GM18511 (cell line): ENCODE measurements around the gene CLDN19.

ENCODE experiments used
- ATAC-seq: cut with Tn5 transposase; IDR thresholded peaks from one replicate; pipeline ENCODE4 v1.9.1; 2021; ENCODE audit warnings: mild to moderate bottlenecking, moderate library complexity; ENCODE audit not compliant: unreplicated experiment

CLDN19 gene

GRCh38 chr1:42739753-42740700 lies at the start of gene CLDN19:
Gene CLDN19 (minus strand): TSS chr1:42740236. CDS start chr1:42740063, 173 bp downstream.
- ATAC-seq, result no peak

DNA sequence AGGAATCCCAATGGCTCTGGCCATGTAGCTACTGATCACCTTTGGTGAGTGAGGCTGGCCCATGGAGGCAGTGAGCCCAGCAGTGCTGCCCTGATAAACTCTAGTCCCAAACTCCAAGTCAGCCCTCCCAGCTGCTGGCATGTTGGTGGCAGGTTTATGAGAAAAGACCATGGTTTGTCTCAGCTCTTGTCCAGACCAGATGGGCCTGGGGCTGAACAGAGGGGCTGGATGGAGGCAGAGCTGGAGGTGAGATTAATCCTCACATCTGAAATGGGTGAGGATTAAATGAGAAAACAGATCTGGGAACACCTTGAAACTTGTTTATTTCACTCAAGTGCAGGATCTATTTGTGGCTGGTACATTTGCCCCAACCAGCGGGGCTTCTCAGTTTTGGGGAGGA lies 48.0 kb upstream of the CLDN19 start:
- ATAC-seq, result no peak

DNA sequence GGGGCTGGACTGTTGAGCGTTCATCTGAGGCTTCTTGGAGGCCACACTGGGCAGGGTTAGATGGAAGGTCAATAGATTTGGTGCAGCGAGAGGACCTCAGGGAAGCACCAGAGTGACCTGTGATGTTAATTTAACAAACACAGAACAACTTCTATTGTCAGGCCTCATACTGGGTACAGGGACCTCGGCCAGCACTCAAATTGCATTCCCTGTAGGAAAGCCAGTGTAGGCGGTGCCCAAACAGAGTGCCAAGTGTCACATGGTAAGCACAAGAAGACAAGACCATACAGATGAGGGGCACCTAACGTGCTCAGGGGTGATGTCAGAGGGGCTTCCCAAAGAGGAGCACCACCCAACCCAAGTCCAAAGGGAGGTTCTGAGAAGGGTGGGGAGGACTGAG lies 46.1 kb upstream of the CLDN19 start:
- ATAC-seq, result no peak

DNA sequence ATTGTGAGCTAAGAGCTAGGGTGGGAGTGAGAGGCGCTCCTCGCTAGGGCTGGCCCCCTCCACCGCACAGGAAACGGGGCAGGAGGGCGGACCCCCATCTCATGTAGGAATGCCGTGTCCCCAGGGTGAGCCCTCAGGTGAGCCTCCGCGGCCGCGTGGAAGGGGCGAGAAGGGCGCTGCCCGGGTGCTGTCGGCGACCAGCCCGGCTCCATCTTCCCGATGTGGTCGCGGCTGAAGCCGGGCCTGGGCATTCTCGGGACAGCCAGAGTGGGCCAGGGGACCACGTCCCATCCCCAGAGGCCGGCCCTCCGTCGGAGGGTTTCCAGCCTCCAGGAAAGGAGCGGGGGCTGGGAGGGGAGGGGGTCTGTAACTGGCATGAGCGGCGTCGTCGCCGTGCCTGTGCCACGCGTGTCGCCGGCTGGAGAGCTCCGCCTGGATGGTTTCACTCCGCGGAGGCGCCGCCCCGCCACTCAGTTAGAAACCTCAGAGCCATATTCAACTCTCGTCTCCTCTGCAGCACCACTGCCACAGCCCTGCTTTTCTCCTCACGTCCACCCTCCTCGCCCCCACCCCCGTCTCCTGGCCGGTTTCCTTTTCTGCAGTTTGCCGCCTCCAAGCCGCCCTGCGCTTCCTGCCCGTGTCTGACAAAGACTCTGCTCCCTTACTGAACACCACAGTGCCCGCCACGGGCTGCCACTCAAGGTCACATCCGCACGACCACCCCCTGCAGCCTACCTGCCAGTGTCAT lies 45.1 kb upstream of the CLDN19 start, which contains the start of gene TMEM269:
Gene TMEM269 (plus strand): TSS at position 46 of the 748 bp plus-strand sequence. CDS start 4,903 bp downstream, outside the sequence.
- no peak for ATAC-seq

DNA sequence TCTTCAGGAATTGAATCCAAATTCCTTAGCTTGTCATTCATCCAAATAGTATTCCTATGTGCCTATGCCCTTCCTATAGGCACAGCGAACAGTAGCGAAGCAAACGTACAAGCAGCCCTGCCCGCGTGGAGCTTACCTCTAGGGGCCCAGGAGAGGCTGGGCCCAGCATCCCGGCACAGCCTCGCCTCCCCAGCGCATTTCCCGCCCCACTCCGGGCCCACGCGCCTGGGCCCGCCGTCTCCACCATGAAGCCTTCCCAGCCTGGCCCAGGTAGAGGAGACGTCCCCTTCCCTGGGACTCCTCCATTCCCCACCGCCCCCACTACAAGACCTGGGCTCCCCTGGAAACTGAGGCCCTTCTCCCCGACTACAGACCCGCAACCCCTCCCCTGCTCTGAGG lies 44.5 kb upstream of the CLDN19 start:
- no peak for ATAC-seq

DNA sequence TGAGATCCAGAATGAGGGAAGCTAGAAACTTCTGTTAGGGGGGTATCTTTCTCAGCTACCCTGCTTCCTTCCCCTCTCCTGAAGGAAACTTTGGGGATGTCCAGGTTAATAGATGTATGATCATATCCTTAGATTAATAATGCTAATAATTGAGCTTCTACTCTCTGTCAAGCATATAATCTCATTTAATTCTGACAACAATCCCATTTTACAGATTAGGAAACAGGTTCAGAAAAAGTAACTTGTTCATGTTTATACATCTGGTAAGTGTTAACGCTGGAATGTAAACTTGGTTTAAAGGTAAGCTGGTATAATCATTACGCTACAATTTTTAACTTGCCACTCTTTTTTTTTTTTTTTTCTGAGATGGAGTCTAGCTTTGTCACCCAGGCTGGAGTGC lies 43.1 kb upstream of the CLDN19 start:
- no peak for ATAC-seq

- ATAC-seq, result no peak
These were observed 40.1 kb upstream of the CLDN19 start for GRCh38 chr1:42780176-42780575.

DNA sequence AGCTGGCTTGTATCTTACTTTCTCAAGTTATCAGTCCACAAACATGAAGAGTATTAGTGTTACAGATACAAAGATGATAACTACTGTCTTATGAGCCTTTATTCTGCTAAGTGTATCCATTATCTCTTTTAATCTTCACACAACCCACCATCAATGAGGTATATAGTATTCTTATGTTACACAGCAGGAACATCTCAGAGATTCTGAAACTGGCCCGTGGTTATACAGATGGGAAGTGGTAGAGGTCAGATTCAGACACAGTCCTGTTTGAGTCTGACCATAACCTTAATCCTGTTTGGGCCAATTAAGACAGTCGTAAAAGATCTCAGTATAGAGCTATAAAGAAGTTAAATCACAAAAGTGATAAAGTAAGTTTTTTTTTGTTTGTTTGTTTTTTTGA lies 39.7 kb upstream of the CLDN19 start:
- ATAC-seq, result no peak

- no peak for ATAC-seq
These were observed 37.8 kb upstream of the CLDN19 start for GRCh38 chr1:42777852-42778251.

DNA sequence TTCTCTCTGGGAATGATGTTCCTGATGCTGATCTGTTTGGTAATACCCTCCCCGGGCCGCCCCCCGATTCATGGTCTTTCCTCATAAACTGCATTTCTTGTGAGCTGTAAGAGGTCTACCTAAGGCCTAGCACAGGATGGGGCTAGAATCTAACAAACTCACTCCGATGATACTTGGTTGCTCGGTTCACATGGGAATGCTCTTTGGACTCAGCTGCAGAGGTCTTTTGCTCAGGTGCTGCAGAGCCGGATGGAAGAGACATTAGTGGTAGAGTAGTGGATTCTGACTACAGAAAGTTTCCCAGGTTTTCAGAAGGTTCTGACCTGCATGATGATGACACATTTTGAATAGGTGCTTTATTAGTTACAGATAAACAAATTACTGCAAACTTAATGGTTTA lies 36.5 kb upstream of the CLDN19 start:
- no peak for ATAC-seq

GRCh38 chr1:42774928-42775526 lies 35.0 kb upstream of the CLDN19 start:
- ATAC-seq, result no peak

DNA sequence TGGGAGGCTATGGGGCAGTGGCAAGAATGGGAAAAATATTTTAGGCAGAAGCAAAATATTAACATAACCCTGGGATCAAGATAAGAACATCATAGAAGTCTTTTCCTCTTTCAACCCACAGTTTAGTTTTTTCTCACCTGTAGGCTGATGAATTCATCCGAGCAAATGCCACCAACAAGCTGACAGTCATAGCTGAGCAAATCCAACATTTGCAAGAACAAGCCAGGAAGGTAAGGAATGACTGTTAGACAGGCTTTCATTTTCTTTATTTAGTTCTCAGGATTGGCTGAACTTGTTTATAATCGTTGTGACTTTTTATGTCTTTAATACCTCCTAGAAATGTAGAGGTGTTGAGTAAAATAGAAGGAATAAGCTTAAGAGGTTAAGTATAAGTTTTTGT lies 33.4 kb upstream of the CLDN19 start:
- ATAC-seq, result no peak

GRCh38 chr1:42769811-42770210 lies 29.8 kb upstream of the CLDN19 start:
- ATAC-seq, result no peak

DNA sequence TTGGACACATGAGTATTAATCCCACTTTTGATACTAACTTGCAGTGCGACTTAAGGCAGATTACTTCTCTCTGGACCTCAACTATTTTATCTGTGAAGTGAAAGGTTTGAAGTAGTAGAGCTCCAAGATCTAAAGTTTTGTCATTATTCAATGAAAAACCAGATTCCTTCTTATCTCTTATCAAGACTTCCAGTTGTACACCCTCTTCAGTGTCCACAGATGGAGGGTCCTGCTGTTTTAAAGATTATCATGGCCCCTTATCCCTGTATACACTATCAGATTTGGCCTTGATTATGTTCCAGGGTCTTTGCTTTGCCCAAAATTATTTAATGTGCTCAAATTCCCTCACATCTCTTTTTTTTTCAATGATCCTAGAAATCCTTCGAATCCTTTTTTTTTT lies 28.1 kb upstream of the CLDN19 start:
- ATAC-seq, result no peak

- peak; percentile 31 for ATAC-seq
These were observed 27.5 kb upstream of the CLDN19 start for GRCh38 chr1:42767510-42768000.

DNA sequence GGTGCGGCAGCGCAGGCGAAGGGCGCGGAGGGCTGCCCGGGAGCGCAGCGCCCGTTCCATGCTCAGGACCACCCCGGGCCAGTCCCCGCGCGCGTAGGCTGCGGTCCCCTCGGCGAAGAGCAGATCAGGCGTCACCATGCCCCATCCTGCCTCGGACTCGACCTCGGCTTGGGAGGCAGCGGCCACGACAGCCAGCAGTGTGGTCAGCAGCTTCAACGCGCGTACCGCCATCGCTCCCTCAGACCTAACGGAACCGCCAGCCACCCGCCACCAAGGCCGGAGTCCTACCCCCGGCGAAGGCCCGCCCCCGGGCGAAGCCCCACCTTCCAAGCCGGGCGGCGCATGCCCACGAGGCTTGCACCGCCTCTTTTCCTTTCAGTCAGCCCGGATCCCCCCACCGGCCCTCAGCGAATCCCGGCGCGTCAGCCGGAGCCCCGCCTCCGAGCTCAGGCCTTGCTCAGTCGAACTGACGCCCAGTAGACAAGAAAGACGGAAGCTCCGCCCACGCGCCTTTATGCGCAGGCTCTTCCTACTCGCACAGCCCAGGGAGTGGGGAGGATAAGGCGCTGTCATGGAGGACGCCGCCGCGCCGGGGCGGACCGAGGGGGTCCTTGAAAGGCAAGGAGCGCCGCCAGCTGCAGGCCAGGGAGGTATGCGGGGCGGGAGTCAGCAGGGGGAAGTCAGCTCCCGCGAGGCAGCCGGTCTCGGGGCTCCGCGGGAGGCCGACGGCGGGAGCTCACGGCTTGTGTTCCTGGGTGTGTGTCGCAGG lies 26.9 kb upstream of the CLDN19 start, which contains the start of the genes C1orf50 and P3H1:
Gene C1orf50 (plus strand): TSS at position 509 of the 769 bp plus-strand sequence. CDS start 63 bp downstream, at position 572.
Gene P3H1 (minus strand): TSS at position 288 of the 769 bp plus-strand sequence. CDS start 57 bp downstream, at position 231.
- peak; percentile 87 for ATAC-seq

DNA sequence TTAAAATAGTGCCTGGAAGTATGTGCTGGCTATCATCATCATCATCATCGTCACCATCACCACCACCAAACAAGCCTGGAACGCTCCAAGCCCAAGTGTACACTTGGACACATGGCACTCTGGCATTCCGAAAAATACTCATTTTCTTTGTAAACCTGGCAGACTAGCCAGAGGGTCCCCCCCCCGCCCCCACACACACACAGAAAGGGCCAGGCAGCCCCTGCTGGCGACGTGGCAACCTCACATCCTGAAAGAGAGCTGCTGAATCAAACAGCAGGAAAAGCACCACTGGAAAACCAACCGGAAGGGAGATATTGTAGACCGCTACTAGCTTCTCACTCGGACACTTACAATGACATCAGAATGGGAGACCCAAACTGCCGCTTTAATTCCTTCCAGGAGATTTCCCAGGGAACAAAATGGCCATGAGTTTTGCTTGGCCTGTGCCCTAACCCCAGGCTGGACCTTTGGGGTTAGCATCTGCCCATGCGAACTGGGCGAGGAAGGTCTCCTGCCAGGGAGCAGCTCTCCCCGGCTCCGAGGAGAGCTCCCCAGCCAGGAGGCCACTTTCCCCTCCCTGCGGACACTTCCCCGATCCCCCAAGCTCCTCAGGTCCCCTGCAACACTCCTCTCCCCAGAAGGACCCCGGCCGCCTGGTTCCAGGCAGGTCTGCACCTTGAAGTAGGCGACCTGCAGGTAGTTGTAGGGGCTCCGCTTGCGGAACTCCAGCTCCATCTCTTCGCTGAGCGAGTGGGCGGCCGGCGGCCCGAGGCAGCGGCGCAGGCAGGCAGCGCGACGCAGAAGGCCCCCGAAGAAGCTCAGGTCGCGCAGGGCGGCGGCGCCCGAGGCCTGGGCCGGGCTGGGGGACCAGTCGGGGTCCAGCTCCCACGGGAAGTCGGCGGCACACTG lies 26.1 kb upstream of the CLDN19 start:
- ATAC-seq, result peak; percentile 34

DNA sequence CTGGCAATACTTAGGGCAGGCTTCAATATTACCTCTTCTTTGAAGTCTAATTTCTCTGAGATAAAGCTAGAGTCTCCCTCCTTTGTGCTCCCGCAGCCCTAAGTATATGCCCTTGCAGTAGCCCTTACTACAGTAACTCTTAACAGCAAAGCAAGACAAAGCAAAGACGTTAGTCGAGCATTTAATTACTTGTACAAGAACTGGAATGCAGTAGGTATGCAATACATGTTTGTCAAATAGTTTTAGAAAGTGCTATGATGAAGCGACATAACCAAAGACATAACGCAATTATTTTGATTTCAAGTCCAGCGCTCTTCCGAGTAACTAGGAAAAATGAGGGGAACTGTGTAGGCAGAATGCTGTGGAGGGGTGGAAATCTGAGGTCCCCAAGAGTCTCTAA lies 25.2 kb upstream of the CLDN19 start:
- no peak for ATAC-seq

- ATAC-seq, result no peak
These were observed 22.2 kb upstream of the CLDN19 start for GRCh38 chr1:42762269-42762668.
